GM21526 (cell line): ENCODE results near the gene MYO1E.
"Not testable (repeated sequence)": the region's sequence is repeated elsewhere in the genome, so short reads cannot be mapped to it uniquely, and the experiment has no call there.

Experiments
- ATAC-seq: cut with Tn5 transposase; IDR thresholded peaks from one replicate; pipeline ENCODE4 v1.9.1; 2021; ENCODE audit warnings: moderate library complexity; ENCODE audit not compliant: unreplicated experiment, low FRiP score

Gene MYO1E

DNA sequence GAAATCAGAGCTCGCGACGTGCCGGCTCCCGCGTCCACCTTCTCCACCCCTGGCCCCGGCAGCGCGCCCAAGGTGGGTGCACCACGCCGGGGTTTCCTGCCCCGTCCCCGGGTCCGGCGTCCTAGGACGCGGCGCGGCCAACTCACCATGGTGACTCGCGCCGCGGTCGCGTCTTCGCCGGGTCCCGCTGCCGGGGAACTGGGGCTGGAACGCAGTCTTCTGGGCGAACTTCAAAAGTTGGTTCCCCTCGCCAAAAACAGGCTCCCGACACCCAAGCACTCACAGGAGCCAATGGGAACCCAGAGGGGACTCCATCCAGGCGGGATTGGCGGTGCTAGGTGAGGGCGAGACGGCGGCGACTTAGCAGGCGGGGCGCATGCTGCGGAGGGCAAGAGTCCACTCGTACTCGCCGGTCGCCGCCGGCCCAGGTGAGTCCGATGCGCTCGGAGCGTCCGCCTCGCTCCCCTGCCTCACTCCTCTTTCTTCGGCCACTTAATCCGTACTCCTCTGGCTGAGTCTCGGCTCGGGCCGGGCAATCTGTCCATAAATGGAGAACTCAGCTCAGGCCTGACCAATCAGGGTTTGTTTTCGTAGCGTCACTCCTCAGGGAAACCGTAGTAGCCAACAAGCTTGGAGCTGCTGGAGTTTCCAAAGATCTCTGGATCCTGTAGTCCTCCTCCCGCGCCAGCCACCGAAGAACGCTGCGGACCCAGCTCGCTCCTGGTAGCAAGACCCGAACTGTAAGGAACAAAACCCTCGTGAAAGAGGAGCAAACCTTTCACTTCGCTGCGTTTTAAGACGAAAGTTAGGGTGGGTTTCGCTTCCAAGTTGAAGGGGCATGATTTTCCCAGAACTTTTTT is at the start of gene MYO1E:
TSS of gene MYO1E (minus strand) at position 520 of the 860 bp plus-strand sequence. CDS start at position 149, 371 bp downstream.
- peak; percentile 39 for ATAC-seq

DNA sequence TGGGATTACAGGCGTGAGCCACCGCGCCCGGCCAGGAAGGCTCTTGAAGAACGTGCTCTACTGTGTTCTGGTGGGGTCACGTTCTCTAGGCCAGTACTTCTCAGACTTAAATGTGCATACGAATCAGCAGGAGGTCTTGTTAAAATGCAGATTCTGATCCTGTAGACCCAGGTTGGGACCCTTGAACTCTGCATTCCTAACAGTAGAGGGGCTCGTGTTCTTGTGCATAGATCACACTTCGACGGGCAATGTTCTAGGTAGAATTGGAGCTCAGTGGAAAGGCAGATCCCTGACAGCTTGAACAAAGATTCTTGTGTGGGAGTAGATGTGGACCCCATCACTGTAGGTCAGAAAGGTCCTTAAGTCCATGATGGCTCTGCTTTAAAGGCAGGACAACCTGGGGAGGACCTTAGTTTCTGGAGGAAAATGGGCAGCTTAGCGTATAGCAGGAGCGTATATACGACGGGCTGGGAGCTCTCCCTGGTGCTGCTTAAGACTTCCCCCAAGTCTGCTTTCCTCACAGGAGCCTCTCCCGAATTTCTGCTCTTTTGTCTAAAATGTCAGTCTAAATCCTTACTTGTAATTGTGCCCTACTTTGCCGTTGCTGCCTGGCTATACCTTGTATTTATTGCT is 48.4 kb upstream of the MYO1E start:
- ATAC-seq: no peak

DNA sequence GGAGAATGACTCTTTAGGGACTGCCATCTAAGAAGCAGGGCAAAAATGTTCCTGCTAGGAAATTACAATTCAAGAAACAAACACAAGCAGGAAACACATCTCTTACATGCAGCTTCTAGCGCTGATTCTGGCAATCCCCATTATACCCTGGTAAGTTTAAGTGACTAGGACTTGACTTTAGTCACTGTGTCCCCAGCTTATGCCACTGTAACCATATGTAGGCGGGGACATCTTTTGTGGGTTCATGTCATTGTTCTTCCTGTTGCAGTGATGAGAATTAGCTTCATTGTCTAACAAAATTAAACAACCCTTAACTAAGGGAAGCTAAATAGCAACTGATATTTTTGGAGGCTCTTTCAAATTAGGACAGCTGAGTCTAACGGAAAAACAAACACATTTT is 47.4 kb upstream of the MYO1E start:
- ATAC-seq: no peak

DNA sequence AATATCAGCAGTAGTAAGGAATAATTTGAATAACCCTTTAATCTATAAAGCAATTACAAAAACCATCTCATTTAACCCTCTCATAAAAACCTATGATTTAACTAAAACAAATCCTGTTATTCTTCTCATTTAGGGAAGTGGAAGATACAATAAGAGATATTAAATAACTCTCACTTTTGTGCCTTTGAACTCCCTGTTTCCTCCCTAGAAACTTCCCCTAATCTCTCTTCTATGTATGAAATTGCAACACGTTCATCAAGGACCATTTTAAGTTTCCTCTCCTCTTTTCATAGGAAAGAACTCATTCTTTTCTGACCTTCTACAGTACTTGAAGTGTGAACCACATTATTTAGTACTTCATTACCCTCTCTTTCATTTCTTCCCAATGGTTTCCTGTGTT is 46.5 kb upstream of the MYO1E start:
- no peak for ATAC-seq

DNA sequence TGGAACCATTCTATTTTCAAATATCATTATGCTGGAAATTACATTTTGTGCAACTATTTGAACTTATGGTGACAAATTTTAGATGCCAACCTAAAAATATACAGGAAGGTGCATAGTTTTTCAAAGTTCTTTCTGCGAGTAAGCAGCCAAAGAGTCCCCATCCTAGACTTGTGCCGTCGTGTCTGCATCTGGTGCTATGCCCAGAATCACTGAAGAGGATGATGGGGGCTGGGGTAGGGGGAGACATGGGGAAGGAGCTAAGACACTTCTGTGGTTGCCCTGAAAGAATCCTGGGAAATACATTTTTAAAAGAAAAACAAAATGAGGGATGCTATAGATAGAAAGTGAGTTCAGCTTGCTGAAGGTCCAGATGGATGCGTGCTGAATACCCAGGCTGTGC is 44.1 kb upstream of the MYO1E start:
- no peak for ATAC-seq

DNA sequence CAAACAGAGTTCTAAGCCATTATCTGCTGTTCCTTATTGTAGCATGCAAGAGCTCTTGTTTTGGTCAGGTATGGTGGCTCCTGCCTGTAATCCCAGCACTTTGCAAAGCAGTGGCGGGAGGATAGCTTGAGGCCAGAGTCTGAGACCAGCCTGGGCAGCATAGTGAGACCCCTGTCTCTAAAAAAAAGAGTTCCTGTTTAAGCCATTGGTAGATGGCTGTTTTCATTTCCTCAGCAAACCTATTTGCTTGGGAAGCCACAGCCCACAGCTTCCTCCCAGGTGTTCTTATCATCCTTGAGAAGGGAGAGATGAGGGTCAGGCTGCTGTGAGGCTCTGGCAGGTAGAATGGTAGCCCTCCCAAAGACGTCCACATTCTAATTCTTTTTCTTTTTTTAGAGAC is 40.9 kb upstream of the MYO1E start:
- peak; percentile 2 for ATAC-seq

DNA sequence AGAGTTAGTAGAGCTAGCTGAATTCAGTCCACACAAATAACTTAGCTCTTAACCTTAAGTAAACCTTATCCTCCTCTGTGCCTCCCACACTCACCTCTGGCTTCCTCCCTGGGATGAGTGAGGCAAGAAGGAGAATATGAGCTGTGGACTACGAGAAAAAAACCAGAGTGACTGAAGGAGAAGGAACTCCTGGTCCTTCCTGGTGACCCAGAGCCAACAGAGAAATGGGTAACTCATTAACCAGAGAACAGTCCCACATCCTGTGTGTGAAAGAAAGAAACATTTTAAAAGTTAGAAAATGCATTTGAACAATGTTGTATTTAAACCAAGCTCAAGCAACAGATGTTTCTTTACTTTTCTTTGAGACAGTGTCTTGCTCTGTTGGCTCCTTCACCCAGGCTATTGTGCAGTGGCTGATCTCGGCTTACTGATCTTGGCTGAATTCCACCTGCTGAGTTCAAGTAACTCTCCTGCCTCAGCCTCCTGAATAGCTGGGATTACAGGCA is 37.8 kb upstream of the MYO1E start:
- ATAC-seq: no peak

DNA sequence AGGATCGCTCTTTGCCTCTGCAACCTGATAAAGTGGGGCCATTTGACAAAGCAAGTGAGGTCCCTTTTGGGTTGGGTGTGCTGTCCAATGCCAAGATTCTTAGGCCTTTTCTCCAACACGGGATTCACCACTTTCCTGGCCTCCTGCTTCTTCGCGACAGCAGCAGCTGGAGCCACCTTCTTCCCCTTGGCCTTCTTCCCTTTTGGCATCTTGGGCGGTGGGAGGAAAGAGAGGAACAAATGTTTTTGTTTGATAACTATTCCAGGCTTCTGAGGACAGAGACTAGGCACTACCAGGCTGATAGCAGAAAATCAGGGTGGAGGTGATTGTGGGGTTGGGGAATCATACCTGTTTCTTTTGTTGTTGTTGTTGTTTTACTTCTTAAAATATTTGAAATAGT is 35.3 kb upstream of the MYO1E start:
- ATAC-seq: no peak

DNA sequence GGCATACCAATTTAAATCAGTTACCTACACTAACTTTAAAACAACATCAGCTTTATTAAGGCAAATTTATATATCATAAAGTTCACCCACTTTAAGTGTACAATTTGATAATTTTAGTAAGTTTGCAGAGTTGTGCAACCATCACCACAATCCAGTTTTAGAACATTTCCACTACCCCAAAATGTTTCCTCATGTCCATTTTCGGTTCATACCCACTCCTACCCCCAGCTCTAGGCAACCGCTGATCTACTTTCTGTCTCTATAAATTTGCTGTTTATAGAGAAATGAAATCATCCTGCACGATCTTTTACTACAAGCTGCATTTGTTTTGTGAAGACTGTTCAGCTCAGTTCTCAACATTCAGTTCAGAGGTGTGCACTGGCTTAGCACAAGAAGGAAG is 33.8 kb upstream of the MYO1E start:
- no peak for ATAC-seq

DNA sequence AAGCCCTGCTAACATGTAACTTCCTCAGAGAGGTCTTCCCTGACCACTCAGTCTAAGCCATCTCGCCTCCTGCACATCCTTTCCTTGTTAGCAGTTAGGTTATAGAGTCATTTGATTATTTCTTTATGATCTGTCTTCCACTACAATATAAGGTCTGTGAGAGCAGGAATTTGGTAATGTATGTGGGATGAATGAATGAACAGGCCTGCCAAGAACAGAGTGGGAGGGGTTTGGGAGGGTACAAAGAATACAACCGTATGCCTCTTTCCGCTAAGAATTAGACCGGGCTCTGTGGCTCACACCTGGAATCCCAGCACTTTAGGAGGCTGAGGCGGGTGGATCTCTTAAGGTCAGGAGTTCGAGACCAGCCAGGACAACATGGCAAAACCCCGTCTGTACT is 32.4 kb upstream of the MYO1E start:
- ATAC-seq: no peak

DNA sequence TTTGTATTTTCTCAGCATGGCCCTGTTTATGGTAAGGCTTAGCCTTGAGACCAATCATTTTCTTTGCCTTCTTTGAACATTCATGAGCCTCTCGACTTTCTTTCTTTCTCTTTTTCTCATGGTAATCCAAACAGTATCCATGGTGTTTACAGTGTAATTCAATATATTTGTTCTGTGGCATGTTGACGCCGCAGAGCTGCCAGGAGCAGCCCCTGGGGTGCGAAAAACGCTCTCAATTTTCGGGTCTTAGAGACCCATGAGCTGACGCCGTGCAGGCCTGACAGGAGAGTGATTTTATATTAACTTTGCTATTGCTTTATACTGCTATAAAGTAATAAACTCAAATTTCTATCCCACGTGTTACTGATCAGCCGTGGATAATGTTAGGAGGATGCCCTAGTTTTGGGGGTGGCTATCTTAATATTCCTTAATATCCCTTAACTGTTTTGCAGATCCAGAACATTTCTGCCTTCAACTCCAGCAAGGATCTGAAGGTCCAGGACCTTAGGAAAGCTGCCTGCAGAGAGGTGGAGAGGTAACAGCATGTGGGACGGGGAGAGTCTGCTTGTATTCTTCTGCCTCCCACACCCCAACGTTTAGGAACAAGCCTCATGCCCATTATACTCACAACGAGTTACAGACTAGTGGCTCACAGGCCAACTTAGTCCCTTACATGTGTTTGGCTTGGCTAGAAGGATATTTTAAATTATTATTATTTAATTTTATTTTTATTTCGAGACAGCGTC is 29.3 kb upstream of the MYO1E start:
- ATAC-seq: no peak

DNA sequence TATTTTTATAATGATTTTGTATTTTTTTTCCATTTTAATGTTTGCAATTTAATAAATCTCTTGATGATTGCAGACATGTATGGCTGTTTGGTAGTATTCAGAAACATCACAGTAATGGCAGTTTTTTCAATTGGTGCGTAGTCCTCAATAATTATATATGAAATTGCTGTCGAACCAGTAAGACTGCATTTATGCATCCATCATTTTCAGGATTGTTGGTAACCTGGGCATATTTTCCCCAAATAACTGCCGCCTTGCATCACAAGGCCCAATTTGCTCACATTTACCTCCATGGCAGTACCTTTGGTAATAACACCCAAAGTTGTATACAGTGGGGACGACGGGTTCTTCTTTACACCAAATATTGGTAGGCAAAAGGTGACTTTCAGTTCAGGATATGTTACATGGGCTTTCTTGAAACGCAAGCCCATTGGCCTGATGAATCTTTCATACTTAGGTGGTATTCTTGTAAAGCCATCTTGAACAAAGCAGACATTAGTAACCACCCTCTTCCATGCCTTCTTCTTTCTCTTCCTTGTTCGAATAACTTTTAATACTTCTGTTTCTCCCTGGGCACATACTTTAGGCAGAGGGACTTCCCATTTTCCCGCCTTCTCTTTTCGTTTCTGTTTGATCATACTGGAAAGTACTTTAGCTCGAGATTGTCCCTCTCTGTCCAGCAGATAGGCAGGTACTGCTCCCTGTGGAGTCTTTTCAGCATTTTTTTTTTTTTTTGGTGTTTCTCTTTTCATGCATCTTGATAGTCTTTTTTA is 28.6 kb upstream of the MYO1E start:
- ATAC-seq: not testable (repeated sequence)

DNA sequence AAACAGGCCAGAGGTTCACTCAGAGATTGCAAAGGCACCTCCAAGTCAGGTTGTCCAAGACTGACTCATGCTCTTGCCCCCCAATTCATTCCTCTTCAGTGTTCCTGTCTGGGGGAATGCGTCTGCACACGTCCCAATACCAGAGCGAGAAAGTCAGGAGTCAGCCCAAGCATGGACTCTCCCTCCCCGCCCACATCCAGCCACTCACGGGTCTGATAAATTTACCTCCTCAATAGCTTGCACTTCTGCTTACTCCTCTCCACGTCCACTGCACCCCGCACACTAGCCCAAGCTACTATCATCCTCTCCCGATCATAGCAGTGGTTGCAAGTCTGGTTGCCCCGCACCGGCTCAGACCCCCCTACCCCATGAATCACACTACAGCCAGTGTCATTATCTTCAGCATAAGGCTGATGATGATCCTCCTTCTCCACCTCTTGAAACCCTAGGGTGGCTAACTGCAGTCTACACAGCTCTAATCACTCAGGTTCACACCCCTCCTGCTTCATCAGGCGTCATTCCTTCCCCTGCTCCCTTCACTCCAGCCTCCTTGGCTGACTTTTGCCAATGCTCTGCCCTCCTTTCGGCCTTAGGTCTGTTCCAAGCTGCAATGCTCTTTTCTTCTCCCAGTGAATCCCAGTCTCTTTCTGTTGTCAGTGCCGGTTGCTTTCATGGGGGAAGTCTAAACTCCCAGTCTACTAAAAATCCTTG is 27.6 kb upstream of the MYO1E start:
- peak; percentile 15 for ATAC-seq

DNA sequence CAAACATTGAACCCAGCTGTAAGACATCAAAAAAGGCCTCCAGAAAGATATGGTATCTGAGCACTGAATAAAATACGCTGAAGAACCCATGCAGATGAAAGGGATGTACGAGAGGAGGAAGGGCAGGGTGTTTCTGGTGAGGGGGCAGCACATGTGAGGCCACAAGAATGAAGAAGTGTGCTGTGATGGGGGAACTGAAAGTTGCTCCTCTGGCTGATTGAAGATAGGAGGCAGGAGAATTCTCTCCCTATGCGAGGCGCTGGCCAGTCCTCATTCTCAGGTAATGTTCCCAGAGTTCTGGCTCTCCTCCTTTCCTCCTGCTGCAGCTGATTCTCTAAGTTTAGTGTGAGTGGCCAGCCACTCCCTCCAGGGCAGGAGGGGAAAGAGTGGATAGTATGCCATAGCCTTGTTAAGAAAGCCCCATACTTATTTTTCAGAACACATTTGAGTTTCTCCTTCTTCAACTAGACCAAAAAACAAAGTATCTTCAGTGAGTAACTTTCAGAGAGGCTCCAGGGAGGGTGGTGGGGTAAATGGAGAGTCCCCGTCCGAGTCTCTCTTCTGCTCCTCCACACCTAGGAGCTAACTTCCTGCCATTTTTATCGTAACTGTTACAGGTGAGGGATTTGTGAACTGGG is 26.9 kb upstream of the MYO1E start:
- peak; percentile 69 for ATAC-seq

DNA sequence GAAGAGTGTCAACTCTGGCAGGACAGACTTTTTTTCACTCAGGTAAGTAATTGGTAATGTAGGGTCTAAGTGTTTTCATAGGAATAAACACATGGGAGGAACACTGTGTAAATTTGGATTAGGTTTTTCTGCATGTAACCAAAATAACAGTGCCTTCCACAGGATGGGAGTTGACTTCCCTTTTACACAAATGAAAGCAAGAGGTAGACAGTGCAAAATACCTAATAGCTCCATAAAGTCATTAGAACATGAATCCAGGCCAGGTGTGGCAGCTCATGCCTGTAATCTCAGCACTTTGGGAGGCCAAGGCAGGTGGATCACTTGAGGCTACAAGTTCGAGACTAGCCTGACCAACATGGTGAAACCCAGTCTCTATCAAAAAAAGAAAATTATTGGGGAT is 25.5 kb upstream of the MYO1E start:
- ATAC-seq: no peak

DNA sequence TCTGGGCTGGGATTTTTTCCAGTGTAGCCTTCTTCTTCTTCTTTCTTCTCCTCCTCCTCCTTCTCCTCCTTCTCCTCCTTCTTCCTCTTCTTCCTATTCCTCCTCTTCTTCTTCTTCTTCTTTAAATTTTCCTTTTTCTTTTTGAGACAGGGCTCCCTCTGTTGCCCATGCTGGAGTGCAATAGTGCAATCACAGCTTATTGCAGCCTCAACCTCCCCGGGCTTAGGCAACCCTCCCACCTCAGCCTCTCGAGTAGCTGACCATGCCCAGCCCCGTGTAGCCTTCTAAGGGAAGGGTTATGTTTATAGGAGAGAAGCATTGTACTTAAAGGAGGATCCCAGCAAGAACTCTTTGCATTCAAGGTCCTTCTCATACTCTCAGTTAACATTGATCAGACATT is 24.0 kb upstream of the MYO1E start:
- no peak for ATAC-seq

DNA sequence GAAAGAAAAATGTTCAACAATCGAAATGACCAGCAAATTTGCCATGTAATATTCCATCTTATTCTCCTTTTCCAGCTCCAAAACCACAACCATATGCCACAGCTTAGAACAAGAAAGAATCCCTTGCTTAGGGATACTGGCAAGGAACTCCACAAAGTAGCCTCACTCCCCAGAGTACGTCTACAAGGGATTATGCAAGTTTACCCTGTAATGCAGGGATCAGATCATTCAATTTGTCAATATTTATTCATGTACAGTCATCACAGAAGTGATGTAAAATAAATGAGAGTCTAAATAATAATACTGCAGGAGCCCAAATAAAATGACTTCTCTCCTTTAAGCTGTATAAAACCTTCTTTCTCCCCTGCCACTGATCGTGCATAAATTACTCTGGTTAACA is 23.5 kb upstream of the MYO1E start:
- ATAC-seq: no peak

DNA sequence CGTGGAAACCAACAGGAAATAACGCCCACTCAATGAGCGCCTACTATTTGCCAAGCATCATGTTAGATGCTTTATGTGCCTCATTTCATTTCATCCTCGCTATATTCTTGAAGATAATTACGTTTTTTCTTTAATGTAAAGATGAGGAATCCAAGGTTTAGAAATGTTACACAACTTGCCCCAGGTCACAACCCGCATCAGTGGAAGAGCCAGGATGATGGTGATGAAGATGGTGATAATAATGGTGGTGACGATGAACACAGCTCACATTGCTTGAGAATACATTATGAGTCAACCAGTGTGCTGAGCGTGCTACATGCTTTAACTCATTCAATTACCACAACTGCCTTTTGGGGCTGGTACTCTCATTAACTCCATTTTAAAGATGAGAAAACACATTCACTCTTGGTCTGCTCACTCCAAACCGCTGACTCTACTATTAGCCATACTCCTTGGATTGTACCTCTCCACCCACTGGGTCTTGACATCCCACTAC is 21.5 kb upstream of the MYO1E start:
- ATAC-seq: no peak

DNA sequence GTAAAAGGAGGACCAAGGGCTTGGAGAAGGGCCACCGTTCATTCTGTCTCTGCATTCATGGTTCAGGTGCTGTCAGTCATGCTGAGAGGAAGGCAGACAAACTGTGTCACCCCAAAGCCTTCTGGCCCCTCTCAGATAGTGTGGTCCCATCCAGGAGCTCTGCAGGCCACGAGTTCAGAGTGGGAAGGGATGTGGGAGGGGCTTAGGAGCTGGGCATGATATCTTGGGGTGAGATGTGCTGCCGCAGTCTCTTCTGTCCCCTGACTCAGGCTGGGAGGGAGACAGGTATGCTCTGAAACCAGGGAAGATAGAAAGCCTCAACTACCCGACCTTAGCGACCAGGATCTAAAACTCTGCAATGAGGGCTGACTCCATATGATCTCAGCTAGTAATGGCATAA is 19.6 kb upstream of the MYO1E start:
- ATAC-seq: no peak
